Adrenal gland (tissue), 5 donors: ENCODE measurements around the gene BAZ1A.
"Not testable (repeated sequence)": the region's sequence is repeated elsewhere in the genome, so short reads cannot be mapped to it uniquely, and the experiment has no call there.

Source experiments
- POLR2A ChIP-seq, 2 donors: fragments of 450-650 bp; IDR thresholded peaks; one replicate each; pipeline ENCODE4 v1.6.1; 2017; ENCODE audit warnings: antibody characterized with exemption in 2 of 2, mild to moderate bottlenecking in 2 of 2, moderate library complexity in 1 of 2
- TF ChIP-seq, protein P1 (sequence below), 6 experiments: fragments of 450-650 bp in 4 of 6; fragments of 200-600 bp in 2 of 6; sonication (generic) in 1 of 6; IDR thresholded peaks; 1 replicate in 5 of 6; 2 replicates in 1 of 6; pipeline versions ENCODE4 v1.5.1 to v1.8.0; 2016 to 2021; ENCODE audit warnings: antibody characterized with exemption in 6 of 6, mild to moderate bottlenecking in 2 of 6, moderate library complexity in 1 of 6
- donor health status: DM: no; HTN: no; CAD: no.

DNA sequence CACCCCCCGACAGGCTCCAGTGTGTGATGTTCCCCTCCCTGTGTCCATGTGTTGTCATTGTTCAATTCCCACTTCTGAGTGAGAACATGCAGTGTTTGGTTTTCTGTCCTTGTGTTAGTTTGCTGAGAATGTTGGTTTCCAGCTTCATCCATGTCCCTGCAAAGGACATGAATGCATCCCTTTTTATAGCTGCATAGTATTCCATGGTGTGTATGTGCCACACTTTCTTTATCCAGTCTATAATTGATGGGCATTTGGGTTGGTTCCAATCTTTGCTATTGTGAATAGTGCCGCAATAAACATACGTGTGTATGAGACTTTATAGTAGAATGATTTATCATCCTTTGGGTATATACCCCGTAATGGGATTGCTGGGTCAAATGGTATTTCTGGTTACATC lies 138.1 kb downstream of the BAZ1A start:
- TF ChIP-seq, protein P1, sequence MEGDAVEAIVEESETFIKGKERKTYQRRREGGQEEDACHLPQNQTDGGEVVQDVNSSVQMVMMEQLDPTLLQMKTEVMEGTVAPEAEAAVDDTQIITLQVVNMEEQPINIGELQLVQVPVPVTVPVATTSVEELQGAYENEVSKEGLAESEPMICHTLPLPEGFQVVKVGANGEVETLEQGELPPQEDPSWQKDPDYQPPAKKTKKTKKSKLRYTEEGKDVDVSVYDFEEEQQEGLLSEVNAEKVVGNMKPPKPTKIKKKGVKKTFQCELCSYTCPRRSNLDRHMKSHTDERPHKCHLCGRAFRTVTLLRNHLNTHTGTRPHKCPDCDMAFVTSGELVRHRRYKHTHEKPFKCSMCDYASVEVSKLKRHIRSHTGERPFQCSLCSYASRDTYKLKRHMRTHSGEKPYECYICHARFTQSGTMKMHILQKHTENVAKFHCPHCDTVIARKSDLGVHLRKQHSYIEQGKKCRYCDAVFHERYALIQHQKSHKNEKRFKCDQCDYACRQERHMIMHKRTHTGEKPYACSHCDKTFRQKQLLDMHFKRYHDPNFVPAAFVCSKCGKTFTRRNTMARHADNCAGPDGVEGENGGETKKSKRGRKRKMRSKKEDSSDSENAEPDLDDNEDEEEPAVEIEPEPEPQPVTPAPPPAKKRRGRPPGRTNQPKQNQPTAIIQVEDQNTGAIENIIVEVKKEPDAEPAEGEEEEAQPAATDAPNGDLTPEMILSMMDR (IDR thresholded peaks at IDR 0.05) = not testable (repeated sequence)
- not testable (repeated sequence) for TF ChIP-seq POLR2A (IDR thresholded peaks at IDR 0.05)
